ENCODE measurements around the gene AIFM3. TPM values are rescaled to one million over a fixed set of nuclear protein-coding genes. Genes with fewer than 3 reads are reported as not detected.

Gene AIFM3
- total and polyA plus RNA-seq, 7 donors, result 0.66 to 105 (median 1.9) TPM

GRCh38 chr22:20981787-20982562 is 14.9 kb downstream of the AIFM3 start, which contains the start of gene LZTR1:
Gene LZTR1 (plus strand): TSS chr22:20982297. CDS start chr22:20982372, 75 bp downstream.
- peaks cover 0 to 46% (median 43%) of the 10 kb centered on the region in 4 donors for H3K4me1 ChIP-seq
- peak; percentile 88 to 95 for TF ChIP-seq POLR2A (IDR thresholded peaks at IDR 0.05)
- no peak for TF ChIP-seq EP300 (IDR thresholded peaks at IDR 0.05)
- peak; percentile 98 to 99 (median 98) for TF ChIP-seq POLR2AphosphoS5 (IDR thresholded peaks at IDR 0.05)
- TF ChIP-seq, protein P1, sequence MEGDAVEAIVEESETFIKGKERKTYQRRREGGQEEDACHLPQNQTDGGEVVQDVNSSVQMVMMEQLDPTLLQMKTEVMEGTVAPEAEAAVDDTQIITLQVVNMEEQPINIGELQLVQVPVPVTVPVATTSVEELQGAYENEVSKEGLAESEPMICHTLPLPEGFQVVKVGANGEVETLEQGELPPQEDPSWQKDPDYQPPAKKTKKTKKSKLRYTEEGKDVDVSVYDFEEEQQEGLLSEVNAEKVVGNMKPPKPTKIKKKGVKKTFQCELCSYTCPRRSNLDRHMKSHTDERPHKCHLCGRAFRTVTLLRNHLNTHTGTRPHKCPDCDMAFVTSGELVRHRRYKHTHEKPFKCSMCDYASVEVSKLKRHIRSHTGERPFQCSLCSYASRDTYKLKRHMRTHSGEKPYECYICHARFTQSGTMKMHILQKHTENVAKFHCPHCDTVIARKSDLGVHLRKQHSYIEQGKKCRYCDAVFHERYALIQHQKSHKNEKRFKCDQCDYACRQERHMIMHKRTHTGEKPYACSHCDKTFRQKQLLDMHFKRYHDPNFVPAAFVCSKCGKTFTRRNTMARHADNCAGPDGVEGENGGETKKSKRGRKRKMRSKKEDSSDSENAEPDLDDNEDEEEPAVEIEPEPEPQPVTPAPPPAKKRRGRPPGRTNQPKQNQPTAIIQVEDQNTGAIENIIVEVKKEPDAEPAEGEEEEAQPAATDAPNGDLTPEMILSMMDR (IDR thresholded peaks at IDR 0.05), result peak in 2 of 4 experiments; percentile 19 to 53
- peaks cover 0 to 30% (median 6%) of the 10 kb centered on the region in 4 donors for H3K36me3 ChIP-seq
- H3K9me3 ChIP-seq, result no peaks in the 10 kb centered on the region
- peak within 1 kb of the TSS; percentile 69 to 91 (median 90) for H3K4me3 ChIP-seq
- H3K27me3 ChIP-seq, result no peaks in the 10 kb centered on the region
- peak within 1 kb of the TSS; percentile 87 to 93 (median 90) for H3K27ac ChIP-seq
- peak; percentile 89 for DNase-seq
- 0% methylated on average over 87 of the region's 87 CpGs for WGBS, 2 donors
- intact Hi-C loops (cut with DNase I), result loop anchor here (1.0 kb wide), 1 partner anchor 20 kb away; the partner anchor contains the start of gene THAP7

GRCh38 chr22:20982563-20982882 is 15.5 kb downstream of the AIFM3 start:
- no peak for TF ChIP-seq POLR2AphosphoS5 (IDR thresholded peaks at IDR 0.05)
- no peak for TF ChIP-seq EP300 (IDR thresholded peaks at IDR 0.05)
- no peak for TF ChIP-seq POLR2A (IDR thresholded peaks at IDR 0.05)
- TF ChIP-seq, protein P1 (IDR thresholded peaks at IDR 0.05), result no peak
- Histone ChIP-seq H3K27ac (peak overlapping the region; percentile 87 to 93 (median 90)), H3K4me3 (peak overlapping the region; percentile 69 to 91 (median 90)), H3K36me3 (peaks cover 0 to 36% (median 8%) of the 10 kb centered on the region in 4 donors), H3K9me3 (no peaks in the 10 kb centered on the region), H3K27me3 (no peaks in the 10 kb centered on the region), H3K4me1 (peaks cover 0 to 46% (median 43%) of the 10 kb centered on the region in 4 donors)
- 1 to 2% methylated on average over 12 of the region's 12 CpGs for WGBS, 2 donors
- intact Hi-C loops (cut with DNase I), result loop anchor here (1.0 kb wide), 1 partner anchor 20 kb away; the partner anchor contains the start of gene THAP7
- no peak for DNase-seq

- Histone ChIP-seq H3K36me3 (peaks cover 0 to 43% (median 12%) of the 10 kb centered on the region in 4 donors), H3K9me3 (no peaks in the 10 kb centered on the region), H3K27ac (peak overlapping the region; percentile 87 to 93 (median 90)), H3K27me3 (no peaks in the 10 kb centered on the region), H3K4me1 (peaks cover 0 to 46% (median 43%) of the 10 kb centered on the region in 4 donors), H3K4me3 (peak overlapping the region; percentile 69 to 91 (median 90))
- no peak for DNase-seq
- WGBS, 2 donors, result 75 to 80% methylated on average over 5 of the region's 5 CpGs
- TF ChIP-seq EP300 (IDR thresholded peaks at IDR 0.05), result no peak
- TF ChIP-seq POLR2A (IDR thresholded peaks at IDR 0.05), result no peak
- TF ChIP-seq POLR2AphosphoS5 (IDR thresholded peaks at IDR 0.05), result no peak
- TF ChIP-seq, protein P1 (IDR thresholded peaks at IDR 0.05), result no peak
- intact Hi-C loops (cut with DNase I), result no loop called here
Observed at GRCh38 chr22:20983081-20983771, 16.2 kb downstream of the AIFM3 start.

DNA sequence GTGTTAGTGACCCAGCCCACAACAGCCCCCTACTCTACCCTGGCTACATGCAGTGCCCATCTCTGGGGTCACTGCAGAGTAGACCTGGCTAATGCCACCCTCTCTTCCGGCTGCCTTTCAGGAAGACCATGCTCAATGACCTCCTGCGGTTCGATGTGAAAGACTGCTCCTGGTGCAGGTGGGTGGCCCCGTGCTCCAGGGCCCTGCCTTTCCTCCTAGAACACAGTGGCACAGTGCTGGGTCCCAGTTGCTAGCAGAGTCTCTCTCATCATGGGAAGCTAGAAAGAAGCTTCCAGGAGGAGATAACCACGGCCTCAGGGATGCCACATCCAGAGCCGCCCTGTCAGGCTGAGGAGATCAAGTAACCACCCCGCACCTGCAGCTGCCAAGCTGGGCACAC is 18.7 kb downstream of the AIFM3 start:
- TF ChIP-seq EP300 (IDR thresholded peaks at IDR 0.05) (no peak), POLR2A (IDR thresholded peaks at IDR 0.05) (no peak), POLR2AphosphoS5 (IDR thresholded peaks at IDR 0.05) (no peak)
- TF ChIP-seq, protein P1 (IDR thresholded peaks at IDR 0.05), result no peak
- DNase-seq, result no peak
- WGBS, 2 donors, result 95% methylated on average over 7 of the region's 7 CpGs
- Histone ChIP-seq H3K27ac (no peak overlapping the region), H3K4me3 (no peak overlapping the region), H3K4me1 (peaks cover 0 to 30% (median 26%) of the 10 kb centered on the region in 4 donors), H3K27me3 (no peaks in the 10 kb centered on the region), H3K36me3 (peaks cover 0 to 62% (median 15%) of the 10 kb centered on the region in 4 donors), H3K9me3 (no peaks in the 10 kb centered on the region)
- intact Hi-C loops (cut with DNase I), result no loop called here
